Activated naive CD8-positive, alpha-beta T cell (primary cell): ENCODE data around the gene IRX1.

ENCODE experiments used
- H3K27ac Mint-ChIP-seq: one replicate; pipeline ENCODE4 v1.8.0; 2021; ENCODE audit warnings: mixed read lengths
- H3K27me3 Mint-ChIP-seq: one replicate; pipeline ENCODE4 v1.8.0; 2021; ENCODE audit warnings: mixed read lengths
- H3K36me3 Mint-ChIP-seq: one replicate; pipeline ENCODE4 v1.8.0; 2021; ENCODE audit warnings: mixed read lengths
- H3K4me1 Mint-ChIP-seq: one replicate; pipeline ENCODE4 v1.8.0; 2021; ENCODE audit warnings: low read depth, mixed read lengths
- H3K4me3 Mint-ChIP-seq: one replicate; pipeline ENCODE4 v1.8.0; 2021; ENCODE audit warnings: mild to moderate bottlenecking, mixed read lengths
- H3K9me3 Mint-ChIP-seq: one replicate; pipeline ENCODE4 v1.8.0; 2021; ENCODE audit warnings: low read depth, mixed read lengths

The IRX1 gene

GRCh38 chr5:3597167-3598007, 1.8 kb downstream of the IRX1 start:
- Mint-ChIP-seq H3K27me3 (peaks cover 44% of the 10 kb centered on the region), H3K4me3 (no peak overlapping the region), H3K27ac (no peak overlapping the region), H3K36me3 (no peaks in the 10 kb centered on the region), H3K9me3 (no peaks in the 10 kb centered on the region), H3K4me1 (peaks cover 7% of the 10 kb centered on the region)

DNA sequence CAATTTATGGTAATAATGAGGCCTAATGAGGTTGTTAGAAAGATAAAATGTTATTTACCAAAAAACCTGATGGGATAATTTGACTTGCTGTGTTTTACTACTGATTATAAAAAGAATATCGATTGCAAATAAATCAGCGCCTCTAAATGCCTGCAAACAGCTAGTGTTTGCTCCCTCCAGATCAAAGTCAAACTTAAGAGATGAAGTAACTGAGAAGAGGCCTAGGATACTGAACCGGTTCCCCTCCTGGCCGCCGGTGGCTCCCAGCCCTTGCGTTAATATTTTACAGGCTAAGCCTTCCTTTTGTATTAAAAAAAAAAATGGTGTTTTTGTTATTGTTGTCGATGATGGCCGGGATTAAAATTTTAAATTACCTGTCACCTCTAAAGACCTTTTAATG, 2.6 kb downstream of the IRX1 start:
- H3K9me3 Mint-ChIP-seq: no peaks in the 10 kb centered on the region
- H3K27me3 Mint-ChIP-seq: peaks cover 39% of the 10 kb centered on the region
- no peak overlapping the region for H3K4me3 Mint-ChIP-seq
- peaks cover 8% of the 10 kb centered on the region for H3K4me1 Mint-ChIP-seq
- no peaks in the 10 kb centered on the region for H3K36me3 Mint-ChIP-seq
- H3K27ac Mint-ChIP-seq: no peak overlapping the region

GRCh38 chr5:3598769-3599211, 3.2 kb downstream of the IRX1 start:
- H3K36me3 Mint-ChIP-seq: no peaks in the 10 kb centered on the region
- H3K4me3 Mint-ChIP-seq: no peak overlapping the region
- H3K27me3 Mint-ChIP-seq: peaks cover 39% of the 10 kb centered on the region
- H3K4me1 Mint-ChIP-seq: peaks cover 8% of the 10 kb centered on the region
- no peaks in the 10 kb centered on the region for H3K9me3 Mint-ChIP-seq
- H3K27ac Mint-ChIP-seq: no peak overlapping the region

- Mint-ChIP-seq H3K4me1 (peaks cover 8% of the 10 kb centered on the region), H3K9me3 (no peaks in the 10 kb centered on the region), H3K36me3 (no peaks in the 10 kb centered on the region), H3K4me3 (no peak overlapping the region), H3K27me3 (peaks cover 38% of the 10 kb centered on the region), H3K27ac (no peak overlapping the region)
Measured at GRCh38 chr5:3599226-3600105, 3.8 kb downstream of the IRX1 start.

- peaks cover 8% of the 10 kb centered on the region for H3K4me1 Mint-ChIP-seq
- H3K27me3 Mint-ChIP-seq: peaks cover 40% of the 10 kb centered on the region
- H3K9me3 Mint-ChIP-seq: no peaks in the 10 kb centered on the region
- H3K4me3 Mint-ChIP-seq: no peak overlapping the region
- no peaks in the 10 kb centered on the region for H3K36me3 Mint-ChIP-seq
- H3K27ac Mint-ChIP-seq: no peak overlapping the region
Measured at GRCh38 chr5:3600106-3601060, 4.8 kb downstream of the IRX1 start.

GRCh38 chr5:3601061-3601710, 5.6 kb downstream of the IRX1 start:
- Mint-ChIP-seq H3K4me1 (peaks cover 8% of the 10 kb centered on the region), H3K27ac (no peak overlapping the region), H3K9me3 (no peaks in the 10 kb centered on the region), H3K27me3 (peaks cover 42% of the 10 kb centered on the region), H3K36me3 (no peaks in the 10 kb centered on the region), H3K4me3 (no peak overlapping the region)

DNA sequence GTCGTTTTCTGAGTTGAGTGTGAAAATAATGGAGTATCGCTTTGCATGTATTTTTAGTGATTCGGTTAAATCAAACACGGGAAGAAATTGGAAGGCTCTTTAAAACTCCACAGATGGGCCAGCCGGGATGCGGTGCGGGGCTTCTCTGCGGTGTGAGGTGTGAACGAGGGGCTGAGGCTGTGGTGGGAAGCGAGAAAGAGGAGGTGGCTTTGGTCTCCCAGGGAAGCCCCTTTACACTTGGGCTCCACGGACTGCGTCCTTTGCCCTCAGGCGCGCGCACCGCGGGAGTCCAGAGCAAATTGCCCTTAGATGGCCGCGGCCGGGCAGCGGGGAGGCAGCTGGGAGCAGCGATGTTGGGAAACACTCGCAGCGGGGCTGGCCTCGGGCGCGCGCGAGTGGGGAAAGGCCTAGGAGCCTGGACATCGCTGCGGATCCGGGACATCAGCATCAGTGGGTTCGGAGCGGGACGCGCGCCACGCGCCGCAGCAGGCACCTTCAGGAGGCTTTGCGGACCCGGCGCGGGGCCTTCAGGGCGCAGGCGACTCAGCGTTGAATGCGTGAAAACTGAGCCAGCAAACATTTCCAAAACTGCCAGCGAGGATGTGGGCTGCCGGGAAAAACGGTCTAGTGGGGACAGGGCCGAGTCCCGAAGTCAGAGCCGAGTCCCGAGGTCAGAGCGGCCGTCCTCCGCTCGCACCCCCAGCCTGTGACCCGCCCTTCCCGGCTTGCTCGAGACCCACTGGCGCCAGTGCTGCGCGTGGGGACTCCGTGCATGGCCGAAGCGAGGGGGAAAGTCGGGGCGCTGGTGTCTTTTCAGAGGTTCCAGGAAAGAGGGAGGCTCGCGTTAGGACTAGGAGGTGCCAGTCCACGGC, 6.5 kb downstream of the IRX1 start:
- no peak overlapping the region for H3K27ac Mint-ChIP-seq
- peak overlapping the region; percentile 24 for H3K4me3 Mint-ChIP-seq

DNA sequence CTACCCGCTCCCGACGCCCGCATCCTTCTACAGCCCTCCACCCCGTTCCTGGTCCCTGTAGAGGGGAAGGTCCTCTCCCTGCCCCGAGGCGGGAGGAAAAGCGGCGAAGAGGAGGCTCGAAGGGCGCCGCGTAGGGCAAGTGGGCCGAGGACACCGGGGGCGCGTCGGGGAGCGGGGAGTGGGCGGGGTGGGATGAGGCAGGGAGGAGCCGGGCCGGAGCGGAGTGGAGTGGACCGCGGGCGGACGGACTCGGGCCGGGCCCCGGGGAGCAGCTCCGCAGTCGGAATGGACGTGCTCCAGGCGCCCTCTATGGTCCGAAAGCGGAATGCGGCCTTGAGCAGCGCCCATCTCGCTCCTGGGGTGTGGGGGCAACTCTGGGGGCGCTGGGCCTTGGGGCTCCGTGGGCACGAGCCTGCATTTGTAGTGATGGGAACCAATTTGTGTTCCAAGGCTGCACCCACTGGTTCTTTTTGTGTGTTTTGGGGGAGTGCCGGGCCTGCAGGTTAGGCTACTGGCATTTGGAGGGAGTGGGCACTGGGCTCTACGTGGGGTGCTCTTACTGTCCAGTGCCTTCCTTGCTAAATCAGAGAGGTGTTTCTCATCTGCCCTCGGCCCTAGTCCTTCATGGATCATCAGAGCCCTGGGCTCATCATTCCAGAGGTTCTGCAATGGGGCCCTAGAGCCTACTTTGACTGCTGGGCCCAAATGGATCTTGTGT, 7.3 kb downstream of the IRX1 start:
- Mint-ChIP-seq H3K27me3 (peaks cover 37% of the 10 kb centered on the region), H3K27ac (no peak overlapping the region)

More for the DNA sequence above, 6.5 kb downstream of the IRX1 start:
- H3K27me3 Mint-ChIP-seq: peaks cover 39% of the 10 kb centered on the region
- no peaks in the 10 kb centered on the region for H3K9me3 Mint-ChIP-seq
- no peaks in the 10 kb centered on the region for H3K36me3 Mint-ChIP-seq
- peaks cover 6% of the 10 kb centered on the region for H3K4me1 Mint-ChIP-seq

DNA sequence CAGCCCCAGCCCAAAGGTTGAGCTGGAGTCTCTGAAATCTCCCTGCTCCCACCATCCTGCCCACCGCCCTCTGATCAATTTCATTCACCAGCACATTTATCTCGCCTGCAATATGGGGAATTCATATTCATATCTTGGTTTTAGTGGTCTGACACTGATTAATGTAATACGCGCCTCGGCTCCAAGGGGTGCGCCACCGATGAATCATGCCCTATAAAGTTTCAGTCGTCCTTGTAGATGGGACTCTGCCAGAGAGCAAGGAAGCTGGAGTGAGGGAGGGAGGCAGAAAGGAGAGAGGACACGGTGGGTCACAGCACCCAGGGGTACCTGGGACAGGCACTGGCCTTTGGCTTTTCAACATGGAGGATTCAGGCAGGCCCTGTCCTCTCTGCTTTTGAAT, 8.9 kb downstream of the IRX1 start:
- Mint-ChIP-seq H3K36me3 (no peaks in the 10 kb centered on the region), H3K4me3 (no peak overlapping the region), H3K27ac (no peak overlapping the region), H3K4me1 (peaks cover 5% of the 10 kb centered on the region), H3K27me3 (peaks cover 27% of the 10 kb centered on the region), H3K9me3 (no peaks in the 10 kb centered on the region)

More for the DNA sequence above, 7.3 kb downstream of the IRX1 start:
- Mint-ChIP-seq H3K9me3 (no peaks in the 10 kb centered on the region), H3K36me3 (no peaks in the 10 kb centered on the region), H3K4me1 (peaks cover 6% of the 10 kb centered on the region), H3K4me3 (no peak overlapping the region)

GRCh38 chr5:3605298-3606010, 9.8 kb downstream of the IRX1 start:
- H3K9me3 Mint-ChIP-seq: no peaks in the 10 kb centered on the region
- H3K27ac Mint-ChIP-seq: no peak overlapping the region
- no peaks in the 10 kb centered on the region for H3K36me3 Mint-ChIP-seq
- peaks cover 5% of the 10 kb centered on the region for H3K4me1 Mint-ChIP-seq
- H3K4me3 Mint-ChIP-seq: no peak overlapping the region
- H3K27me3 Mint-ChIP-seq: peaks cover 27% of the 10 kb centered on the region

- no peak overlapping the region for H3K4me3 Mint-ChIP-seq
- peaks cover 2% of the 10 kb centered on the region for H3K4me1 Mint-ChIP-seq
- no peaks in the 10 kb centered on the region for H3K36me3 Mint-ChIP-seq
- peaks cover 26% of the 10 kb centered on the region for H3K27me3 Mint-ChIP-seq
- H3K9me3 Mint-ChIP-seq: no peaks in the 10 kb centered on the region
- H3K27ac Mint-ChIP-seq: no peak overlapping the region
Measured at GRCh38 chr5:3606121-3606831, 10.6 kb downstream of the IRX1 start.
